Measurements from ENCODE around the gene LRBA.
"Not testable (repeated sequence)": the region's sequence is repeated elsewhere in the genome, so short reads cannot be mapped to it uniquely, and the experiment has no call there.

Gene LRBA

GRCh38 chr4:150679765-150680343 is 335.2 kb downstream of the LRBA start:
- Histone ChIP-seq H3K36me3 (ENCODE audit: control insufficient read depth in 2 of 2, insufficient read depth in 2 of 2, low read length in 2 of 2) (peaks cover 0 to 2% of the 10 kb centered on the region in 2 donors), H3K4me1 (ENCODE audit: control insufficient read depth, insufficient read depth, low read length) (no peaks in the 10 kb centered on the region), H3K27ac (ENCODE audit: low read length) (no peak overlapping the region), H3K9me3 (ENCODE audit: control insufficient read depth in 2 of 2, low read length in 2 of 2) (no peaks in the 10 kb centered on the region), H3K27me3 (ENCODE audit: control insufficient read depth in 1 of 2, insufficient read depth in 2 of 2, low read length in 2 of 2) (no peaks in the 10 kb centered on the region), H3K9ac (ENCODE audit: low read length in 2 of 2) (no peak overlapping the region), H3K4me3 (ENCODE audit: low read length in 2 of 2) (no peak overlapping the region)

GRCh38 chr4:150679018-150679764 is 335.9 kb downstream of the LRBA start:
- Histone ChIP-seq H3K4me3 (ENCODE audit: low read length in 2 of 2) (no peak overlapping the region), H3K4me1 (ENCODE audit: control insufficient read depth, insufficient read depth, low read length) (no peaks in the 10 kb centered on the region), H3K27me3 (ENCODE audit: control insufficient read depth in 1 of 2, insufficient read depth in 2 of 2, low read length in 2 of 2) (no peaks in the 10 kb centered on the region), H3K9me3 (ENCODE audit: control insufficient read depth in 2 of 2, low read length in 2 of 2) (no peaks in the 10 kb centered on the region), H3K27ac (ENCODE audit: low read length) (no peak overlapping the region), H3K9ac (ENCODE audit: low read length in 2 of 2) (no peak overlapping the region), H3K36me3 (ENCODE audit: control insufficient read depth in 2 of 2, insufficient read depth in 2 of 2, low read length in 2 of 2) (peaks cover 0 to 2% of the 10 kb centered on the region in 2 donors)

GRCh38 chr4:150673793-150674192 is 341.3 kb downstream of the LRBA start:
- H3K4me3 ChIP-seq (ENCODE audit: low read length in 2 of 2): no peak overlapping the region
- no peak overlapping the region for H3K27ac ChIP-seq (ENCODE audit: low read length)
- H3K9me3 ChIP-seq (ENCODE audit: control insufficient read depth in 2 of 2, low read length in 2 of 2): no peaks in the 10 kb centered on the region
- H3K4me1 ChIP-seq (ENCODE audit: control insufficient read depth, insufficient read depth, low read length): no peaks in the 10 kb centered on the region
- H3K9ac ChIP-seq (ENCODE audit: low read length in 2 of 2): no peak overlapping the region
- no peaks in the 10 kb centered on the region for H3K27me3 ChIP-seq (ENCODE audit: control insufficient read depth in 1 of 2, insufficient read depth in 2 of 2, low read length in 2 of 2)
- no peaks in the 10 kb centered on the region for H3K36me3 ChIP-seq (ENCODE audit: control insufficient read depth in 2 of 2, insufficient read depth in 2 of 2, low read length in 2 of 2)

- Histone ChIP-seq H3K27me3 (ENCODE audit: control insufficient read depth in 1 of 2, insufficient read depth in 2 of 2, low read length in 2 of 2) (no peaks in the 10 kb centered on the region), H3K9me3 (ENCODE audit: control insufficient read depth in 2 of 2, low read length in 2 of 2) (no peaks in the 10 kb centered on the region), H3K4me1 (ENCODE audit: control insufficient read depth, insufficient read depth, low read length) (no peaks in the 10 kb centered on the region), H3K9ac (ENCODE audit: low read length in 2 of 2) (no peak overlapping the region), H3K27ac (ENCODE audit: low read length) (no peak overlapping the region), H3K4me3 (ENCODE audit: low read length in 2 of 2) (no peak overlapping the region), H3K36me3 (ENCODE audit: control insufficient read depth in 2 of 2, insufficient read depth in 2 of 2, low read length in 2 of 2) (no peaks in the 10 kb centered on the region)
Measured at GRCh38 chr4:150668824-150669223, 346.3 kb downstream of the LRBA start.

- Histone ChIP-seq H3K27ac (ENCODE audit: low read length) (no peak overlapping the region), H3K4me3 (ENCODE audit: low read length in 2 of 2) (no peak overlapping the region), H3K27me3 (ENCODE audit: control insufficient read depth in 1 of 2, insufficient read depth in 2 of 2, low read length in 2 of 2) (no peaks in the 10 kb centered on the region), H3K4me1 (ENCODE audit: control insufficient read depth, insufficient read depth, low read length) (no peaks in the 10 kb centered on the region), H3K9ac (ENCODE audit: low read length in 2 of 2) (no peak overlapping the region), H3K9me3 (ENCODE audit: control insufficient read depth in 2 of 2, low read length in 2 of 2) (no peaks in the 10 kb centered on the region), H3K36me3 (ENCODE audit: control insufficient read depth in 2 of 2, insufficient read depth in 2 of 2, low read length in 2 of 2) (no peaks in the 10 kb centered on the region)
Measured at GRCh38 chr4:150664935-150665334, 350.1 kb downstream of the LRBA start.

- no peak overlapping the region for H3K27ac ChIP-seq (ENCODE audit: low read length)
- H3K4me3 ChIP-seq (ENCODE audit: low read length in 2 of 2): no peak overlapping the region
- H3K4me1 ChIP-seq (ENCODE audit: control insufficient read depth, insufficient read depth, low read length): no peaks in the 10 kb centered on the region
- H3K9ac ChIP-seq (ENCODE audit: low read length in 2 of 2): no peak overlapping the region
- H3K36me3 ChIP-seq (ENCODE audit: control insufficient read depth in 2 of 2, insufficient read depth in 2 of 2, low read length in 2 of 2): no peaks in the 10 kb centered on the region
- no peaks in the 10 kb centered on the region for H3K9me3 ChIP-seq (ENCODE audit: control insufficient read depth in 2 of 2, low read length in 2 of 2)
- H3K27me3 ChIP-seq (ENCODE audit: control insufficient read depth in 1 of 2, insufficient read depth in 2 of 2, low read length in 2 of 2): no peaks in the 10 kb centered on the region
Measured at GRCh38 chr4:150662686-150663085, 352.4 kb downstream of the LRBA start.

GRCh38 chr4:150661551-150661950 is 353.5 kb downstream of the LRBA start:
- H3K27ac ChIP-seq (ENCODE audit: low read length); H3K27me3 ChIP-seq (ENCODE audit: control insufficient read depth in 1 of 2, insufficient read depth in 2 of 2, low read length in 2 of 2); H3K4me1 ChIP-seq (ENCODE audit: control insufficient read depth, insufficient read depth, low read length); H3K4me3 ChIP-seq (ENCODE audit: low read length in 2 of 2); H3K9ac ChIP-seq (ENCODE audit: low read length in 2 of 2); H3K9me3 ChIP-seq (ENCODE audit: control insufficient read depth in 2 of 2, low read length in 2 of 2); H3K36me3 ChIP-seq (ENCODE audit: control insufficient read depth in 2 of 2, insufficient read depth in 2 of 2, low read length in 2 of 2): not testable (repeated sequence)

- not testable (repeated sequence) for H3K4me3 ChIP-seq (ENCODE audit: low read length in 2 of 2); H3K9me3 ChIP-seq (ENCODE audit: control insufficient read depth in 2 of 2, low read length in 2 of 2); H3K27ac ChIP-seq (ENCODE audit: low read length); H3K4me1 ChIP-seq (ENCODE audit: control insufficient read depth, insufficient read depth, low read length); H3K36me3 ChIP-seq (ENCODE audit: control insufficient read depth in 2 of 2, insufficient read depth in 2 of 2, low read length in 2 of 2); H3K9ac ChIP-seq (ENCODE audit: low read length in 2 of 2); H3K27me3 ChIP-seq (ENCODE audit: control insufficient read depth in 1 of 2, insufficient read depth in 2 of 2, low read length in 2 of 2)
Measured at GRCh38 chr4:150658258-150658657, 356.8 kb downstream of the LRBA start.

GRCh38 chr4:150656891-150657290 is 358.2 kb downstream of the LRBA start:
- H3K9ac ChIP-seq (ENCODE audit: low read length in 2 of 2): no peak overlapping the region
- no peaks in the 10 kb centered on the region for H3K4me1 ChIP-seq (ENCODE audit: control insufficient read depth, insufficient read depth, low read length)
- H3K36me3 ChIP-seq (ENCODE audit: control insufficient read depth in 2 of 2, insufficient read depth in 2 of 2, low read length in 2 of 2): no peaks in the 10 kb centered on the region
- H3K4me3 ChIP-seq (ENCODE audit: low read length in 2 of 2): no peak overlapping the region
- no peak overlapping the region for H3K27ac ChIP-seq (ENCODE audit: low read length)
- H3K27me3 ChIP-seq (ENCODE audit: control insufficient read depth in 1 of 2, insufficient read depth in 2 of 2, low read length in 2 of 2): no peaks in the 10 kb centered on the region
- no peaks in the 10 kb centered on the region for H3K9me3 ChIP-seq (ENCODE audit: control insufficient read depth in 2 of 2, low read length in 2 of 2)

GRCh38 chr4:150650751-150651150 is 364.3 kb downstream of the LRBA start:
- H3K9me3 ChIP-seq (ENCODE audit: control insufficient read depth in 2 of 2, low read length in 2 of 2): no peaks in the 10 kb centered on the region
- H3K27ac ChIP-seq (ENCODE audit: low read length): no peak overlapping the region
- no peaks in the 10 kb centered on the region for H3K4me1 ChIP-seq (ENCODE audit: control insufficient read depth, insufficient read depth, low read length)
- no peaks in the 10 kb centered on the region for H3K36me3 ChIP-seq (ENCODE audit: control insufficient read depth in 2 of 2, insufficient read depth in 2 of 2, low read length in 2 of 2)
- no peaks in the 10 kb centered on the region for H3K27me3 ChIP-seq (ENCODE audit: control insufficient read depth in 1 of 2, insufficient read depth in 2 of 2, low read length in 2 of 2)
- no peak overlapping the region for H3K9ac ChIP-seq (ENCODE audit: low read length in 2 of 2)
- no peak overlapping the region for H3K4me3 ChIP-seq (ENCODE audit: low read length in 2 of 2)

GRCh38 chr4:150648123-150648522 is 367.0 kb downstream of the LRBA start:
- H3K9me3 ChIP-seq (ENCODE audit: control insufficient read depth in 2 of 2, low read length in 2 of 2): no peaks in the 10 kb centered on the region
- H3K36me3 ChIP-seq (ENCODE audit: control insufficient read depth in 2 of 2, insufficient read depth in 2 of 2, low read length in 2 of 2): no peaks in the 10 kb centered on the region
- no peak overlapping the region for H3K4me3 ChIP-seq (ENCODE audit: low read length in 2 of 2)
- H3K4me1 ChIP-seq (ENCODE audit: control insufficient read depth, insufficient read depth, low read length): no peaks in the 10 kb centered on the region
- H3K9ac ChIP-seq (ENCODE audit: low read length in 2 of 2): no peak overlapping the region
- no peak overlapping the region for H3K27ac ChIP-seq (ENCODE audit: low read length)
- H3K27me3 ChIP-seq (ENCODE audit: control insufficient read depth in 1 of 2, insufficient read depth in 2 of 2, low read length in 2 of 2): no peaks in the 10 kb centered on the region

Data from stomach smooth muscle (tissue), 2 donors.